BLaER1 treated with 17β-estradiol and CSF1 and Interleukin-3, amounts not matched to agents 10 nM and 100 nM (cell line): ENCODE results near the gene RGMB.

Source experiments
- H3K27ac ChIP-seq, 11 experiments: shearing (Covaris generic); formaldehyde crosslinking; 2 replicates each; pipeline ENCODE4 v1.8.1; 2022
- H3K27me3 ChIP-seq, 11 experiments: shearing (Covaris generic); formaldehyde crosslinking; 2 replicates each; pipeline ENCODE4 v1.8.1; 2022
- H3K36me3 ChIP-seq, 11 experiments: shearing (Covaris generic); formaldehyde crosslinking; 2 replicates each; pipeline ENCODE4 v1.8.1; 2022
- H3K4me1 ChIP-seq, 10 experiments: shearing (Covaris generic); formaldehyde crosslinking; 2 replicates each; pipeline ENCODE4 v1.8.1; 2022
- H3K4me2 ChIP-seq, 11 experiments: shearing (Covaris generic); formaldehyde crosslinking; 2 replicates each; pipeline ENCODE4 v1.8.1; 2022
- H3K4me3 ChIP-seq, 10 experiments: shearing (Covaris generic); formaldehyde crosslinking; 2 replicates each; pipeline ENCODE4 v1.8.1; 2022
- H3K9ac ChIP-seq, 11 experiments: shearing (Covaris generic); formaldehyde crosslinking; 2 replicates each; pipeline ENCODE4 v1.8.1; 2022
- H3K9me3 ChIP-seq, 11 experiments: shearing (Covaris generic); formaldehyde crosslinking; replicated peaks in 1 of 11; 2 replicates each; pipeline ENCODE4 v1.8.1; 2022
- H4K20me1 ChIP-seq, 11 experiments: shearing (Covaris generic); formaldehyde crosslinking; 2 replicates each; pipeline ENCODE4 v1.8.1; 2022
- Cebpa-rat ChIP-seq, 11 experiments: shearing (Covaris generic); IDR thresholded peaks; 2 replicates each; pipeline ENCODE4 v1.8.1; 2022

Gene RGMB

DNA sequence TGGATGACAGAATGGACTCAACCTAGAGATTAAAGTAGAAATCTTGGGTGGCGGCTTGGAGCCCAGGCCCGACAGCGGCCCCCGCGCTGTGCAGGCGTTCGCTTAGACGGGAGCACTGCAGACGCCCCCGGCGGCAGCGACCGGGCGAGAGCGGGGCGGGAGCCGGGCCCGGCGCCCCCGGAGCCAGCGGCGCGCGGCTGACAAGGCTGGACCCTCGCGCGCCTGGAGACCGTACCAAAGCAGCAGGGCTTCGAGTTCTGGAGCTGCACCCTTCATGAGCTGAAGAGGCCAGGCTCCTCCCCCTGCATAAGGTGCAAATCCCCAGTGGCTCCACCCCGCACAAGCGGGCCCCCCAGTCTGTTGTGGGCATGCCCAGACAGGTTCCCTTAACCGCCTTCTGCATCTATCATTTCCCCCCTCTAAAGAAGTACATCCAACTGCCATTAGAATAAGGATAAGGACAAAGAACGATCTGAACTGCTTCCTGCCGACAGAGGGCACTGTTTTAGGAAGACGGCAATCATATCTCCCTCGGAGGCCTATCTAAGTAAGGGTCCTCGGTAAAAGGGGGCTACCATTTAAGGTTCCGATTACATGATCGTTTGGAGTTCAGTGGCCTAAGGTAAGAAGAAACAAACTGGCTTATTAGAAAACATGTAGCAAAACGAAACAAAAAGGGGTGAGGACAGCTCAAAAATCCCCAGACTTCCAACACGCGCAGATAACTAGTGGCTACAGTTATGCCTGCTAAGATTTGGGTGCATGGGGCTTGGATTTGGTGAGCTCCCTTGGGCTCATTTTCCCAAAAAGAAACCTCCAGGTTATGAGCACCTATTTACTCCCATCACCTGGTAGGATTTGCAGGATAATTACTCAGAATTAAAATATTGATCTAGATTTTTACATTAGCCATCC is 66.3 kb downstream of the RGMB start:
- no peak overlapping the region for H3K9ac ChIP-seq
- H3K9me3 ChIP-seq, result peaks cover 22 to 33% (median 28%) of the 10 kb centered on the region in 11 experiments
- no peak for TF ChIP-seq Cebpa-rat (IDR thresholded peaks at IDR 0.05)
- H3K27ac ChIP-seq, result no peak overlapping the region
- no peaks in the 10 kb centered on the region for H3K27me3 ChIP-seq
- no peak overlapping the region for H3K4me3 ChIP-seq
- peaks cover 0 to 7% (median 0%) of the 10 kb centered on the region in 11 experiments; a peak in 3 of 22 replicates for H3K36me3 ChIP-seq
- no peaks in the 10 kb centered on the region for H3K4me1 ChIP-seq
- no peaks in the 10 kb centered on the region for H4K20me1 ChIP-seq
- no peak overlapping the region for H3K4me2 ChIP-seq

DNA sequence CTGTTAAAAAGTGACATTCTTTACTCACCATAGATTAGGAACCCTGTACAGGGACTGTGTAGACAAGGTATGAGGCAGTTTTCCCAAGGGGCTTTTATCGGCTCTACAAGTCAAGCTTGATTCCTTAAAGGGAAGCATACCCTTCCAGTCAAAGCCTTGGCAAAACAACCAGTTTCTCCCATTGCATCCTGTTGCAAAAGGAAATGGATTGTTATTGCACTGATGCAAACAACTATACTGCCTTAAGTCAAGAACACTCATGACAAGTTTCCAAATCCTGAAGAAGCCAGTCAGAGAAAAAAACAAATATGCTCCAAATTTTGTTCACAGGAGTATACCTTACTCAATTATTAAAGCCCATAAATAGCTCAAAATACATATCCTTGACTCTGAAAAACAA is 67.5 kb downstream of the RGMB start:
- Histone ChIP-seq H3K4me1 (no peaks in the 10 kb centered on the region), H4K20me1 (no peaks in the 10 kb centered on the region), H3K9ac (no peak overlapping the region), H3K36me3 (peaks cover 0 to 12% (median 0%) of the 10 kb centered on the region in 11 experiments; a peak in 3 of 22 replicates), H3K27me3 (no peaks in the 10 kb centered on the region), H3K27ac (no peak overlapping the region), H3K4me2 (no peak overlapping the region), H3K4me3 (no peak overlapping the region), H3K9me3 (peaks cover 35 to 45% (median 40%) of the 10 kb centered on the region in 11 experiments)
- no peak for TF ChIP-seq Cebpa-rat (IDR thresholded peaks at IDR 0.05)

DNA sequence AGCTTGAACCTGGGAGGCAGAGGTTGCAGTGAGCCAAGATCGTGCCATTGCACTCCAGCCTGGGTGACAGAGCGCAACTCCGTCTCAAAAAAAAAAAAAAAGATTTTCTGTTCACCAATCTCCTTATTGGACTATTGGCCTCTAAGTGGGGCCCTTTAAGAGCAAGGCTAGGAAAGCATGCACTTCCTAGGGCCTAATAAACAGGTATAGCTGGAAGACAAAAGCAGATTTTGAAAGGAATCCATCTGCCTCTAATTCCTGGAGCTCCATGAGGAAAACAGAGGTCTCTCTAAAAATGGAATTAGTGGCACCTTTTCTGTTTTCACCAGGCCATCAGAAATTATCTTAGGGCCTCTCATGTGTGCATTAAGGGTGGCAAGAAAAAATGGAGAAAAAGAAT is 70.0 kb downstream of the RGMB start:
- Histone ChIP-seq H3K4me1 (no peaks in the 10 kb centered on the region), H3K36me3 (peaks cover 0 to 12% (median 0%) of the 10 kb centered on the region in 11 experiments; a peak in 3 of 22 replicates), H4K20me1 (no peaks in the 10 kb centered on the region), H3K4me3 (no peak overlapping the region), H3K9me3 (peaks cover 39 to 51% (median 43%) of the 10 kb centered on the region in 11 experiments), H3K27me3 (no peaks in the 10 kb centered on the region), H3K9ac (no peak overlapping the region), H3K27ac (no peak overlapping the region), H3K4me2 (no peak overlapping the region)
- no peak for TF ChIP-seq Cebpa-rat (IDR thresholded peaks at IDR 0.05)

DNA sequence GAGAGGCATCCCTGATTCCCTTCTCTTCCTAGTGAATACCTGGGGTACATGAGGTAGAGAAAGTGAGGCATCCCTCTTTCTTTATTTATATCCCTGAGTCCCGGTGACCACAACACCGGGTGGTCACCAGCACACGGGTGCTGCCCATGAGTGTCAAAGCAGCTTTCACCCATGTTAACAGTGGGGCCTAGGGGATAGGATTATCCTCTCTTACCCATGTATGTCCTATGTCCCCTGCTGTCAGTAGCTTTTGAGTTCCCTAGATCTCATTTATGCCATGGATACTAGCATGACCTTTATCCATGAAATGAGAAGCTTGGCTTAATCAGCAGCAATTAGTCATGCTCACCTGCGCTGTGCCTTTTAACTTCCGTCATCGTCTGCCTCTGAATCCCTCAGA is 71.4 kb downstream of the RGMB start:
- no peak for TF ChIP-seq Cebpa-rat (IDR thresholded peaks at IDR 0.05)
- peaks cover 34 to 43% (median 38%) of the 10 kb centered on the region in 11 experiments for H3K9me3 ChIP-seq
- H3K4me1 ChIP-seq, result no peaks in the 10 kb centered on the region

DNA sequence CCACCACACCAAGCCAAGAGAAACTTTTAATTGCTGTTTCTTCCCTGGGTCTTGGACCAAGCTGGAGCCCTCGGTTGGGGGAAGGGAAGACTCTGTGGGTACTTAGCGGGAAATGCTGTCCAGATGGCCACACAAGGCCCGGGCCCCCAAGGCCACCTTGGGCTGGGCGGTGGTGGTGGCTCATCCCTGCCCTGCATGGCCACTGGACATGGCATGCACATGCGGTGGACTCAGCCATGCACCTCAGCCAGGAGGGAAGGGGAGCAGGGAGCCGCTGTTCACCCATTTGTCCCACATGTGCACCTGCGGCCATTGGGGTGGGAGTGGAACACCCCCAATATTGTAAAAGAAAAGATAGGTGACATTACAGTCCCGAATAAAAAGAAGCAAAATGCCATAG is 72.4 kb downstream of the RGMB start:
- Histone ChIP-seq H3K4me3 (no peak overlapping the region), H3K9ac (no peak overlapping the region), H3K4me1 (no peaks in the 10 kb centered on the region), H3K27ac (no peak overlapping the region), H3K9me3 (peaks cover 33 to 42% (median 38%) of the 10 kb centered on the region in 11 experiments), H3K4me2 (no peak overlapping the region), H3K36me3 (peaks cover 0 to 12% (median 0%) of the 10 kb centered on the region in 11 experiments; a peak in 3 of 22 replicates), H4K20me1 (no peaks in the 10 kb centered on the region), H3K27me3 (no peaks in the 10 kb centered on the region)
- TF ChIP-seq Cebpa-rat (IDR thresholded peaks at IDR 0.05), result no peak

More for the DNA sequence above, 71.4 kb downstream of the RGMB start:
- H3K27ac ChIP-seq, result no peak overlapping the region
- H3K36me3 ChIP-seq, result peaks cover 0 to 12% (median 0%) of the 10 kb centered on the region in 11 experiments; a peak in 3 of 22 replicates
- no peaks in the 10 kb centered on the region for H3K27me3 ChIP-seq
- no peak overlapping the region; a peak in 1 of 20 replicates for H3K4me3 ChIP-seq
- no peak overlapping the region for H3K9ac ChIP-seq
- no peaks in the 10 kb centered on the region for H4K20me1 ChIP-seq
- H3K4me2 ChIP-seq, result no peak overlapping the region
